ENCODE data around the gene STRBP. TPM values are rescaled to one million over a fixed set of nuclear protein-coding genes. Genes with fewer than 3 reads are reported as not detected.

Gene STRBP
- total RNA-seq, 1 donor from 2014 or later, result 17.3 TPM

- H3K36me3 Mint-ChIP-seq (ENCODE audit: unreplicated experiment), result peaks cover 68% of the 10 kb centered on the region
- H3K4me1 Mint-ChIP-seq (ENCODE audit: unreplicated experiment), result peaks cover 8% of the 10 kb centered on the region
- H3K9me3 Mint-ChIP-seq (ENCODE audit: unreplicated experiment), result no peaks in the 10 kb centered on the region
- H3K4me3 Mint-ChIP-seq (ENCODE audit: unreplicated experiment), result no peak overlapping the region
- no peak overlapping the region for H3K27ac Mint-ChIP-seq (ENCODE audit: unreplicated experiment)
- H3K27me3 Mint-ChIP-seq (ENCODE audit: unreplicated experiment), result no peaks in the 10 kb centered on the region
- TF ChIP-seq, protein P1, sequence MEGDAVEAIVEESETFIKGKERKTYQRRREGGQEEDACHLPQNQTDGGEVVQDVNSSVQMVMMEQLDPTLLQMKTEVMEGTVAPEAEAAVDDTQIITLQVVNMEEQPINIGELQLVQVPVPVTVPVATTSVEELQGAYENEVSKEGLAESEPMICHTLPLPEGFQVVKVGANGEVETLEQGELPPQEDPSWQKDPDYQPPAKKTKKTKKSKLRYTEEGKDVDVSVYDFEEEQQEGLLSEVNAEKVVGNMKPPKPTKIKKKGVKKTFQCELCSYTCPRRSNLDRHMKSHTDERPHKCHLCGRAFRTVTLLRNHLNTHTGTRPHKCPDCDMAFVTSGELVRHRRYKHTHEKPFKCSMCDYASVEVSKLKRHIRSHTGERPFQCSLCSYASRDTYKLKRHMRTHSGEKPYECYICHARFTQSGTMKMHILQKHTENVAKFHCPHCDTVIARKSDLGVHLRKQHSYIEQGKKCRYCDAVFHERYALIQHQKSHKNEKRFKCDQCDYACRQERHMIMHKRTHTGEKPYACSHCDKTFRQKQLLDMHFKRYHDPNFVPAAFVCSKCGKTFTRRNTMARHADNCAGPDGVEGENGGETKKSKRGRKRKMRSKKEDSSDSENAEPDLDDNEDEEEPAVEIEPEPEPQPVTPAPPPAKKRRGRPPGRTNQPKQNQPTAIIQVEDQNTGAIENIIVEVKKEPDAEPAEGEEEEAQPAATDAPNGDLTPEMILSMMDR (IDR thresholded peaks at IDR 0.05), result no peak
- no peak for DNase-seq (ENCODE audit: extremely low spot score, unreplicated experiment)
These were observed 170.8 kb downstream of the STRBP start for GRCh38 chr9:123097430-123098095.

GRCh38 chr9:123096987-123097386, 171.4 kb downstream of the STRBP start:
- Mint-ChIP-seq H3K27me3 (ENCODE audit: unreplicated experiment) (no peaks in the 10 kb centered on the region), H3K9me3 (ENCODE audit: unreplicated experiment) (no peaks in the 10 kb centered on the region), H3K27ac (ENCODE audit: unreplicated experiment) (no peak overlapping the region), H3K4me3 (ENCODE audit: unreplicated experiment) (no peak overlapping the region), H3K36me3 (ENCODE audit: unreplicated experiment) (peaks cover 69% of the 10 kb centered on the region), H3K4me1 (ENCODE audit: unreplicated experiment) (peaks cover 2% of the 10 kb centered on the region)
- DNase-seq (ENCODE audit: extremely low spot score, unreplicated experiment), result no peak
- TF ChIP-seq, protein P1 (IDR thresholded peaks at IDR 0.05), result no peak

DNA sequence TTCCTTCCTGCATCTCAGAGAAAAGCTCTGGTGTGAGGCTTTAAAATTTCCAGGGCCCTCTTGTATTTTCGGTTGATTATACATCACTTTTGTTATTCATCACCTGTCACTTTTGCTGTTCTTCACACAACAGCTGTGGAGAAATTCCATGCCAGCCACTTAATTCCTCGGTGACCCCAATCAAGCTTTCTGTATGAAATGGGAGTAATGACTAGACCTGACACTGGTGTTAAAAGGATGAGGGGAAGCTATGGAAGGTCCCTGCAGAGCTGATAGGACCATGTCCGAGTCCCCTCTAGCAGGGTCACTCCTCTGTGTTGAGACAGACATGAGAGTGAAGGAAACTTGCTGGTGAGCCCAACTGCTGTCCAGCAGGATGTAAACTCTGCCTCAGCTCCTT, 175.2 kb downstream of the STRBP start:
- Mint-ChIP-seq H3K27me3 (ENCODE audit: unreplicated experiment) (no peaks in the 10 kb centered on the region), H3K4me1 (ENCODE audit: unreplicated experiment) (peaks cover 18% of the 10 kb centered on the region), H3K9me3 (ENCODE audit: unreplicated experiment) (no peaks in the 10 kb centered on the region), H3K4me3 (ENCODE audit: unreplicated experiment) (no peak overlapping the region), H3K27ac (ENCODE audit: unreplicated experiment) (no peak overlapping the region), H3K36me3 (ENCODE audit: unreplicated experiment) (peaks cover 63% of the 10 kb centered on the region)
- DNase-seq (ENCODE audit: extremely low spot score, unreplicated experiment), result no peak
- TF ChIP-seq, protein P1 (IDR thresholded peaks at IDR 0.05), result no peak

DNA sequence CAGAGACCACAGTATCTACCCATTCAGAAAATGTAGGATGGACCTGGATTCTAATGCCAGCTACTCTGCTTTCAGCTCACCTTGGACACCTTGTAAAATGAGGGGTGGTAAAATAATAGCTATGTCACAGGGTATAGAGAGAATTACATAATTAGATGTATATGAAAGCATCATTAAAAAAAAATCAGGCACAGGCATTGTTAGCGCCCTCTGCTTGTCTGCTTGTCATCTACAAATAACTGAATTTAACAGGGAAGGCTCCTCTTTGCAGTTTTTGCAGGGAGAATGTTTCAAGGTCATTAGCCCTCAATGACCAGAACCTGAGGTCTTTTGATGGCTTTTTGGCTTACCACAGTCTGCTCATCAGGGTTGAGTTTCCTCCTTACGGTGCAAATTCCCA, 176.9 kb downstream of the STRBP start:
- Mint-ChIP-seq H3K9me3 (ENCODE audit: unreplicated experiment) (no peaks in the 10 kb centered on the region), H3K27me3 (ENCODE audit: unreplicated experiment) (no peaks in the 10 kb centered on the region), H3K4me1 (ENCODE audit: unreplicated experiment) (peaks cover 18% of the 10 kb centered on the region), H3K36me3 (ENCODE audit: unreplicated experiment) (peaks cover 64% of the 10 kb centered on the region), H3K27ac (ENCODE audit: unreplicated experiment) (no peak overlapping the region), H3K4me3 (ENCODE audit: unreplicated experiment) (no peak overlapping the region)
- no peak for DNase-seq (ENCODE audit: extremely low spot score, unreplicated experiment)
- TF ChIP-seq, protein P1 (IDR thresholded peaks at IDR 0.05), result peak; percentile 42

DNA sequence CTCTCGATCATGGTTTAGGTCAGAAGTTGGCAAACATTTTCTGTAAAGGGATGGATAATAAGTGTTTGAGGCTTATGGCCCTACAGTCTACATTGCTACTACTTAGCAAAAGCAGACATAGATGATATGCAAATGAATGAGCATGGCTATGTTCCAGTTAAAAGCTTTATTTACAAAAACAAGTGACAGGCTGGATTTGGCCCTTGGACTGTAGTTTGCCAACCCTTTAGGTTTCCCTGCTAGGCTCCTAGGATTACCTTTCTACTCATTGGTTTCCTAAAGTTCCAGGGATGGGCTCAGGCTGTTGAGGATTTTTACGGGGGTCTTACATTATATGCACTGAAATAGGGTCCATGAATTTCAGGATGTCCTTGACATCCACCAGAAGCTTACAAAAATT, 177.4 kb downstream of the STRBP start:
- Mint-ChIP-seq H3K36me3 (ENCODE audit: unreplicated experiment) (peaks cover 63% of the 10 kb centered on the region), H3K27me3 (ENCODE audit: unreplicated experiment) (no peaks in the 10 kb centered on the region), H3K4me1 (ENCODE audit: unreplicated experiment) (peaks cover 20% of the 10 kb centered on the region), H3K9me3 (ENCODE audit: unreplicated experiment) (no peaks in the 10 kb centered on the region), H3K4me3 (ENCODE audit: unreplicated experiment) (no peak overlapping the region), H3K27ac (ENCODE audit: unreplicated experiment) (no peak overlapping the region)
- no peak for DNase-seq (ENCODE audit: extremely low spot score, unreplicated experiment)
- TF ChIP-seq, protein P1 (IDR thresholded peaks at IDR 0.05), result no peak
